HG02642 (cell line): ENCODE data around the gene FMO2.

Experiments
- ATAC-seq: cut with Tn5 transposase; IDR thresholded peaks from one replicate; pipeline ENCODE4 v1.9.1; 2021; ENCODE audit warnings: mild to moderate bottlenecking; ENCODE audit not compliant: unreplicated experiment, poor library complexity

Gene FMO2

GRCh38 chr1:171251952-171252300 lies 66.8 kb downstream of the FMO2 start:
- no peak for ATAC-seq

- ATAC-seq = peak; percentile 92
Measured at GRCh38 chr1:171252482-171252881, 67.4 kb downstream of the FMO2 start.

GRCh38 chr1:171254859-171255258 lies 69.8 kb downstream of the FMO2 start:
- ATAC-seq = no peak

- no peak for ATAC-seq
Measured at GRCh38 chr1:171256940-171257606, 72.0 kb downstream of the FMO2 start.

GRCh38 chr1:171257607-171258076 lies 72.5 kb downstream of the FMO2 start:
- no peak for ATAC-seq

- no peak for ATAC-seq
Measured at GRCh38 chr1:171258429-171258828, 73.3 kb downstream of the FMO2 start.

GRCh38 chr1:171258943-171259342 lies 73.8 kb downstream of the FMO2 start:
- ATAC-seq = no peak
